T1000 (cell line): ENCODE measurements around the gene ABCC3.
A peak's percentile ranks its signal among the peaks of the same experiment; 100 is the strongest.

Source experiments
- DNase-seq: peaks from one replicate; lab custom pipeline; 2025; ENCODE audit warnings: mixed read lengths; lab: John Stamatoyannopoulos, UW

The ABCC3 gene

DNA sequence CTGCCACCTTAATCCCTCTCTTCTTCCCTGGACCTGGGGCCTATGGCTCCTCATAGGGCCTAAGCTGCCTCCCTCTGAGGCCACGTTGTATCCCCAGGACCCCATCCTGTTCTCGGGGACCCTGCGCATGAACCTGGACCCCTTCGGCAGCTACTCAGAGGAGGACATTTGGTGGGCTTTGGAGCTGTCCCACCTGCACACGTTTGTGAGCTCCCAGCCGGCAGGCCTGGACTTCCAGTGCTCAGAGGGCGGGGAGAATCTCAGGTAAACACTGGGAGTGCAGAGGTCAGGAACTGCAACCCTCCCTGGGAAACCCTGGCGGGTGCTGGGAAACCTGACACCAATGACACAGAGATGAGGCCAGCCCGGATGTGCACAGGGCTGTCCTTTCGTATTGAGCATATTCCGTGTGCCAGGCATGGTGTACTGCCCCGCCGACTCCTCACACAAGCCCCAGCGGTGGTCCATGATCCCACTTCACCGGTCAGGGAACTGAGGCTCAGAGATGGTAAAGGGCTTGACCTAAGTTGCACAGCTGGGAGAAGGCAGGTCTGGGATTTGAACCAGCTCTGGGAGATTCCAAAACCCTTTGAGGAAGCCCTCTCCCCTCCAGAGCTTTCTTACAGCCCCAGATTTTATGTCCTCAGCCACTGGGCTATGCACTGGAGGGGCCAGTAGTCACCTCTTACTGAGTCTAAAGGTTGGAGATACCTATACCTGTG, 50.1 kb downstream of the ABCC3 start:
- DNase-seq: no peak

DNA sequence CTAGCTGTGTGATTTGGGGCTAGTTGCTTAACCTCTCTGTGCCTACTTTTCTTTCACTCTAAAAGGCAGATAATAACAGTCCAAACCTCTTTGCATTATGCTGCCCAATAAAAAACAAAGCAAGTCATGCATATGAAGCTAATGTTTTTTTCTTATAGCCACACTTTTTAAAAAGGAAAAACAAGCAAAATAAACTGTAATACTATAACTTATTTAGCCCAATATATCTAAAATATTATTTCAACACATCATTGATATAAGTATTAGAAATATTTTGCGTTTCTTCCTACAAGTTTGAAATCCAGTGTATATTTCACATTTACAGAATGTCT, 50.6 kb downstream of the ABCC3 start:
- DNase-seq: no peak

- no peak for DNase-seq
Observed at GRCh38 chr17:50685691-50686493, 51.2 kb downstream of the ABCC3 start.

GRCh38 chr17:50686494-50687199, 52.0 kb downstream of the ABCC3 start:
- no peak for DNase-seq

DNA sequence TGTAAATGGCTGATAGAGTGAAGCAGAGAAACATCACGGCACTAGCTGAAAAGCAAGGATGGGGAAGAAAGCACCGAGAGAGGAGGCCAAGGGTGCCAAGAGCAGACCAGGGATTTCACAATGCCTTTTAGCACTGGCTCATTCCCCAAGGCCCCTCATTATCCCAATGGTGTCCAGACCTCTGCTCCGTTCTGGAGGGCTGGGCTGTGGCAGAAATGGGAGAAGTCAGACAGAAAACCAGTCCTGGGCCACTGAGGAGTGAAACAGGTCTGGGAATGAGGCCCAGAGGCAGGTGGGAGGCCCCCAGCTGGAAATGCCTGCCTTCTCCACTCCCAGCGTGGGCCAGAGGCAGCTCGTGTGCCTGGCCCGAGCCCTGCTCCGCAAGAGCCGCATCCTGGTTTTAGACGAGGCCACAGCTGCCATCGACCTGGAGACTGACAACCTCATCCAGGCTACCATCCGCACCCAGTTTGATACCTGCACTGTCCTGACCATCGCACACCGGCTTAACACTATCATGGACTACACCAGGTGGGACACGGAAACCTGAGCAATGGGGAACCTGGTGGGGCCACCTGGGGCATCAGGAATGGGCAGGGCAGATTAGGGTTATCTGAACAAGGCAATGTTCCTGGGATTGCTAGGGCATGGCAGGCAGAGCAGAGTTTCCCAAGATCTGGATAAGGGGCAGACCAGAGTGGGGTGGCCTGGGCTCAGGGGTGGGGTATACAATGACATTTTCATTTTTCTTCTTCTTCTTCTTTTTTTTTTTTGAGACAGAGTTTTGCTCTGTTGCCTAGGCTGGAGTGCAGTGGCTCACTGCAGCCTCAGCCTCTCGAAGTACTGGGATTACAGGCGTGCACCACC, 52.8 kb downstream of the ABCC3 start:
- no peak for DNase-seq

DNA sequence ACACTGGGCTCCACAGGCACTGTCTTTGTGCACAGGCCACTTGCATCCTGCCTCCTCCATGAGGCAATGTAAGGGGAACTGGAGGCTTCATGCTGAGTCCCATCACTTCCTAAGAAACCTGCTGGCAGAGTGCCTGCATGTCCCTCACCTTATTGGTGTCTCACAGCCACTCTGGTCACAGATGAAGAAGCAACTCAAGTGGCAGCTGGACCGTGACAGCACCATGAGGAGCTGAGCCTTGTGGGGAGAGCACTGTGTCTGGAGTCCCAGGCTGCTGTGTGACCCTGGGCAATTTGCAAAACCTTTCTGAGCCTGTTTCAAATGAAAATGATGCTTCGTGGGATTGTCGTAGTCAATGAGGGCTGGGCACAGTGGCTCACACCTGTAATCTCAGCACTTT, 53.6 kb downstream of the ABCC3 start:
- no peak for DNase-seq

DNA sequence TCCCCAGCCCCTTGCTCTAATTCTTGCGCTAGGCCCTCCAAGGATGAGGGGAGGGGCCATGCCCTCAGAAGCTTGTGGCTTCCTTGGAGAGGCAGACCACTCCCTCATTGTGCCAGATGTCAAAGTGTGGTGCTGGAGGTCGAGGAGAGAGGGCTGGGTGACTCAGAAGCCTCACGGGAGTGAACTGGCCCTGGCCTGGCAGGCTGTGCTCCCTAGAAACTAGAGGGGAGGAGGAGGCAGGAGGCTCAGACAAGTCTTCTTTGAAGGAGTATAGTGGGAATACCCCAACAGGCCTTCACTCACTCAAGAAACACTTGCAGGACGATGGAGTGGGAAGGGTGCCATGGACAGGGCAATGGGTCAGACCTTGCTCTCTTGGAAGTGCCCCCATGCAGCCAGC, 54.6 kb downstream of the ABCC3 start:
- DNase-seq: peak; percentile 25

GRCh38 chr17:50689956-50690886, 55.5 kb downstream of the ABCC3 start:
- DNase-seq: no peak

- no peak for DNase-seq
Observed at GRCh38 chr17:50690887-50691549, 56.3 kb downstream of the ABCC3 start.

GRCh38 chr17:50691550-50692447, 57.1 kb downstream of the ABCC3 start:
- no peak for DNase-seq

DNA sequence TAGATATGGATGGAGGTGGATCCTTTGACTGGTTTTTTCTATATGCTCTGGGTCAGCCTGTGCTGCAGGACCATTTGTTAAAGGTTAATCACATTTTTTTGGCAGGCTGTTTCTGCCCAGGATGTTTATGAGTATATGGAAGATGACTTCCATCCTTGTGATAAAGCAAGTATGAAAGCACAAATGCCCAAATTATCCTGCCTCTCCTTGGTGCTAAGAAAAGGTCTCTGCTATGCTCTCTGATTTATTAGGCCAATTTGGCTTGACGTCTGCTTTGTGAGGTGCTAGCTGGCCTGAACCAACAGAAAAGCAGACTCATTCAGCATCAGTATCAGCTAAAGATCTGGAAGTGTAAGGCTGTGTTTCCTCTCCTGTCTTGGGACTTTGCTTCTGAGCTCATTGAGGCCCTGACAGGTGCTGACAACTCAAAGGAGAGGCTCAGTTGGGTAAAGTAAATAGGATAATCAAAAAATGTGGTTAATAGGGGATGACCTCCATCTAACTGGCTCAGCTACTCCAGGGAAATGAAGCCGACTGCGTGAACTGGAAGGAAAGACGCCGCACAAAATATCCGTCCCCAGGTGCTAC, 57.9 kb downstream of the ABCC3 start:
- no peak for DNase-seq

DNA sequence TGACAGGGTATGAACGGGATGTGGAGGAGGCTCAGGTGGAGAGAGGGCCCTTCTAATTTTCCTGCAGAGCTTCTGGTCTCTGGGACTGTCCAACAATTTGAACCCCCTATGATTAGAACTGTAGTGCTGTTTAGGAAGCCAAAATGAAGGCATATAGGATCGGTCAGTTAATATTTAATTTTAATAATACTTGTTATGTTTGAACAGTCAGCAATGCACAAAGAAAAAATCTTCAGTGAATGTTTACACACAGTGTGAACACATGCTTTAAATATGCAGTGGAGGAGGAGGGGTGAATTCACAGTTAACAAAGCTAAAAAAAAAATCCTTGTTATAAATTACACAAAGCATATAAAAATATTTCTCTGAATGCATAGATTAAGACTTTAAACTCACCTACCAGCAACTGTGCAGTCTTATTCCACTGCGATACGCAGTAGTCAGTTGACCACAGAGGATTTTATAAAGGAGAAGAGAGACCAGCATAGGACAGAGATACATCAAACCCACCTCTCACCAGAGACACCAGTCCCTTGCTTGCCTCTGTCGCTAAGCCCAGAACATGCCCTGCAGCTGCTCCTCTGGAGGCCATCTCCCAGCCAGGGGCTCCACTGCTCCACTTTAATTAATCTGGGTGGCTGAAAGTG, 58.5 kb downstream of the ABCC3 start:
- DNase-seq: no peak

DNA sequence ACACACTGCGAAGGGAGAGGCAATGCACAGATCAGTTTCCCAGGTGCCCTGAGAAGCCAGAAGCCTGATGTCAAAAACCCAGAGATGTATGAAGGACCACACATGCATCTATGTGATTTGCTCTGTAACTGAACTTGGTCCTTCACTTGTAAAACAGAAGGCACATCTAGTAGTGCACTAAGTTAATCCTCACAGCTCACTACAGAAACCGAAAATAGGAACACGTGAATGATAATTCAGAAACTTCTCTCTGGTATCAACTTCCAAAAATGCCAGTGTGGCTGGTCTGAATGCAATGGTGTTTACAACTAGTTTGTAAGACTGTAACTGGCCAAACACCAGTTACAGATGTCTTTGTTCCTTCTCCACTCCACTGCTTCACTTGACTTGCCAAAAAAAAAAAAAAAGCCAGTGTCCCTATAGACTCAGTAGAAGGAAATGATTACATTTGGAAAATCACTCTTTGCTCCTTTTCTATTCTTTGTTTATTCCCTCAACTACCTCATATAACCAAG, 61.7 kb downstream of the ABCC3 start:
- no peak for DNase-seq

DNA sequence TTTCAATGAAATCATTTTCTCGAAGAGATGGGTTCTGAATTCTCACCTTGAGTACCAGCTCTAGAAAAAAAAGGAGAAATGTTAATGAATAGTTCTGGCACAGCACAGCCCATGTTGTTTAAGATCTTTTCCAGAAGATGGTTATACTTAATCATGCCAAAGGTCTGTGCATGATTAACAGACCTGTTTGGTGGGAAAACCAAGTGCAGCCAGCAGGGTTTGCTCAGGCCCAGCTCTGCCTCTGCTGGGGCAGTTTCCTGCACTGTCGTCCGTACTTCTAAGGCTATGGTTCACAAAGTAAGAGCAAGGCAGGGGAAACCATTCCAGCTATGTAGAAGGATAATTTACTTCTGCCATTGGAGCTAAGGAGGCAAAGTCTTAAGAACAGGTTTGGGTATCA, 62.4 kb downstream of the ABCC3 start:
- no peak for DNase-seq

DNA sequence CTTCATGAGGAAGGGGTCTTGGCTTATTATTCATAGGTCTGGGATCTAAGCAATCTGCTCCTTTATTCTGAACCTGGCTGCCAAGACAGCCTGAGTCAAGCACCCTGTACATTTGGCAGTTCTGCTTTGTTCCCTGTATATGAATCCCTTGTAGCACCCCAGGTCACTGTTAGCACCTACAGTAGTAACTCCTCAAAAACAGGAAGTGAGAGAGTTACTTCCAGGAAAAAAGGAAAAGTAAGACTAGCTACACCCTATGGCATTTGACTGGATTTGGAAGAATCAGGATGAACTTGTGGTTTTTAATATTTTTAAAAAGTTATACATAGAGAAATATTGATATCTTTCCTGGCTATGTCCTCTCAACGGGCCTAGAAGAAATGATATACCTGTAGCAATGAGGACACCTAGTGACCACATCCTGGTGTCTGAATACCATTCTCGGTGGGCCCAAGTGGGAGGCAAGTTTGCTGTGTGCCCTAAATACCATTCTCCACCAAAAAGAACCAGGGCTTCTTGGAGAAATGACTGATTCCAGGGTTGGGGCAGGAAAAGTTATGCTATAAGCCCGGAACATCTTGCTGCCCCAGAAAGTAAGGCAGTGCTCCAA, 63.1 kb downstream of the ABCC3 start:
- DNase-seq: no peak

DNA sequence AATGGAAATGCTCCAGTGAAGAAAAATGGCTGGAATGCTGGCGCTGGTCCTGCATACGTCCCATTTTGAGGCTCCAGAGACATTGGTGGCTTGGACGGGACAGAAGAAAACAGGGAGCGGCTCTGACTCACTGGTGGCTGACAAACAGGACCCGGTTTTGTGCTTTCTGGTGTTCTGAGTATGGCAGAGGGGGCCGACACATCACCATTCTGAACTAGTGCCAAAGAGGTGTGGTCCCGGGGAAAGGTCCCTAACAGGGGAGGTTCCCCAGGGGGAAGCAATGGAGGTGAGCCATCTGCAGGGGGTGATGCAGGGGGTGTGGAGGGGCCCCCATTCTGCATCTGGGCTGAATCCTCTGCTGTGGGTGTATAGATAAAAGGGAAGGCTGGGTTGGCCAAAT, 64.7 kb downstream of the ABCC3 start:
- peak; percentile 23 for DNase-seq

DNA sequence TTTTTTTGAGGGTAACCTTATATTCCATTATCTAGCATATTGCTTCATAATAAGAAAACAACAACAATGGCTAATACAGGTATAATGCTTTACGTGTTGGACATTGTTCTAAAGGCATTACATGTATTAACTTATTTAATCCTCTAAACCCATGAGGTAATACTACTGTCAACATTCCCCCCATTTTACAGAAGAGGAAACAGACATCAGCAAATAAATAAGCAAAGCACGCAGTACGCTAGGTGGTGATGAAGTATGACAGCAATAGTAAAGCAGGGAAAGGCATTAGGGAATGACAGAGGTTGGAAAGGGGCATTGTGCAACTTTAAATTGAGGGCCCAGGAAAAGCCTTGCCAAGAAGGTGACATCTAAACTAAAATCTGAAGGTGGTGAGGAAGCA, 68.5 kb downstream of the ABCC3 start:
- DNase-seq: no peak
